ENCODE results near the gene WNT7A. TPM values are rescaled to one million over a fixed set of nuclear protein-coding genes. Genes with fewer than 3 reads are reported as not detected.

The WNT7A gene
- total RNA-seq, 1 experiment from 2014 or later: 0.34 TPM

DNA sequence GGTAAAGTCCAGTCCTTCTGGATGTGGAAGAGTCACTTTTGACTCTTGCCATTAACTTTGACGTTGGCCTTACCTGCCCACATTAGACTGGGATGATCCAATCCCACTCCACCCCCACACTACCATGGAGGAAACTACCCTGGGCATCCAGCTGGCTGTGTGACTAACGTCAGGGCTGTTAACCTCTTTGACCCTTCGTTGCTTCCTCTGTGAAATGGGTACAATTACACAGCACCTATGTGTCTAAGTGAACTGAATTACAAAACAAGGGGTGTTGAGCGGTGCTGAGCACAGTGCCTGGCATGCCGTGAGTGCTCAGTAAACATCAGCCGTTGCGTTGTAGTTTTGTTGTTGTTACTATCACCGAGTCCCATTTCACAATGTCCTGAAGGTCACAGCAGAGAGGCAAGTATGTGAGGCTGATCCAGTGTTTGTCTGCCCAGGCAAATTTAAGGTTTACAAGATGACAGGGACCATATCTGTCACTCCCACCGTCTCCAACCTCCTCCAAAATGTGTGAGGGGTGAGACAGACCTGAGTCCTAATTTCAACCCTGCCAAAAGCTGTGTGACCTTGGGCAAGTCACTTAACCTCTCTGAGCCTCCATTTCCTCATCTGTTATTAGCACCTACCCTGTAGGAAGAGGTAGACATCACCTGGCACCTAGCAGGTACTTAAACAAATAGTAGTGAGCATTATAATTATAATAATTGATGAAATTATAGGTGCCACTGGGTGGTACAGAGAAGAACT, 20.9 kb downstream of the WNT7A start:
- ChIA-PET RAD21 (ENCODE audit: low non-redundant PET in 1 of 2, low total read pairs in 2 of 2, uncharacterized antibody in 2 of 2, unreplicated experiment in 2 of 2) (no interaction called here), POLR2A (no interaction called here), CTCF (no interaction called here)
- Histone ChIP-seq H2AFZ (ENCODE audit: low read depth, low read length, poor library complexity, severe bottlenecking) (no peak overlapping the region), H3K9me2 (ENCODE audit: insufficient read depth) (no peaks in the 10 kb centered on the region), H3K9ac (ENCODE audit: low read length) (no peak overlapping the region), H3K27me3 (ENCODE audit: insufficient read depth, low read length) (no peaks in the 10 kb centered on the region), H3K4me1 (ENCODE audit: control insufficient read depth in 1 of 2, insufficient read depth in 2 of 2, low read length in 2 of 2) (peaks cover 6 to 53% of the 10 kb centered on the region in 2 experiments), H3K9me3 (ENCODE audit: control insufficient read depth in 1 of 2, insufficient read depth in 1 of 2, low read depth in 1 of 2, low read length in 2 of 2) (no peaks in the 10 kb centered on the region), H3K4me2 (ENCODE audit: low read length) (no peak overlapping the region), H3K36me3 (ENCODE audit: control insufficient read depth in 1 of 2, insufficient read depth in 2 of 2, low read length in 2 of 2) (no peaks in the 10 kb centered on the region), H3K27ac (ENCODE audit: low read depth, low read length) (no peak overlapping the region), H3K4me3 (replicated peaks in 1 of 2; ENCODE audit: low read depth in 1 of 2, low read length in 2 of 2) (no peak overlapping the region), H4K20me1 (ENCODE audit: insufficient read depth) (no peaks in the 10 kb centered on the region), H3K79me2 (ENCODE audit: insufficient read depth, low read length) (no peaks in the 10 kb centered on the region)
- BruUV-seq (replicated peaks): no TSS peak
- intact Hi-C loops (cut with micrococcal nuclease): no loop called here
- no peak for ATAC-seq
- TF ChIP-seq RAD21 (IDR thresholded peaks at IDR 0.05; ENCODE audit: low read depth) (no peak), POLR2AphosphoS5 (IDR thresholded peaks at IDR 0.05; ENCODE audit: low read depth, low read length) (no peak), YY1 (IDR thresholded peaks at IDR 0.05; ENCODE audit: extremely low read depth, insufficient replicate concordance, low read depth, low read length) (no peak), REST (IDR thresholded peaks at IDR 0.05; ENCODE audit: low read depth) (no peak), MAX (IDR thresholded peaks at IDR 0.05) (no peak), SIN3A (IDR thresholded peaks at IDR 0.05; ENCODE audit: low read depth) (no peak), POLR2A (IDR thresholded peaks at IDR 0.05; ENCODE audit: borderline replicate concordance, extremely low read depth, insufficient read depth, insufficient read length) (no peak), EZH2 (IDR thresholded peaks at IDR 0.05) (no peak), SP1 (IDR thresholded peaks at IDR 0.05; ENCODE audit: low read depth) (no peak), ELF1 (IDR thresholded peaks at IDR 0.05; ENCODE audit: borderline replicate concordance, low read depth) (no peak), ZNF274 (IDR thresholded peaks at IDR 0.05; ENCODE audit: low read depth, low read length) (no peak), CEBPB (IDR thresholded peaks at IDR 0.05; ENCODE audit: low read depth) (no peak), ZFX (IDR thresholded peaks at IDR 0.05) (no peak)
- TF ChIP-seq, protein P1, sequence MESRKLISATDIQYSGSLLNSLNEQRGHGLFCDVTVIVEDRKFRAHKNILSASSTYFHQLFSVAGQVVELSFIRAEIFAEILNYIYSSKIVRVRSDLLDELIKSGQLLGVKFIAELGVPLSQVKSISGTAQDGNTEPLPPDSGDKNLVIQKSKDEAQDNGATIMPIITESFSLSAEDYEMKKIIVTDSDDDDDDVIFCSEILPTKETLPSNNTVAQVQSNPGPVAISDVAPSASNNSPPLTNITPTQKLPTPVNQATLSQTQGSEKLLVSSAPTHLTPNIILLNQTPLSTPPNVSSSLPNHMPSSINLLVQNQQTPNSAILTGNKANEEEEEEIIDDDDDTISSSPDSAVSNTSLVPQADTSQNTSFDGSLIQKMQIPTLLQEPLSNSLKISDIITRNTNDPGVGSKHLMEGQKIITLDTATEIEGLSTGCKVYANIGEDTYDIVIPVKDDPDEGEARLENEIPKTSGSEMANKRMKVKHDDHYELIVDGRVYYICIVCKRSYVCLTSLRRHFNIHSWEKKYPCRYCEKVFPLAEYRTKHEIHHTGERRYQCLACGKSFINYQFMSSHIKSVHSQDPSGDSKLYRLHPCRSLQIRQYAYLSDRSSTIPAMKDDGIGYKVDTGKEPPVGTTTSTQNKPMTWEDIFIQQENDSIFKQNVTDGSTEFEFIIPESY (IDR thresholded peaks at IDR 0.05; ENCODE audit: extremely low read depth, insufficient replicate concordance, low read length): no peak
- TF ChIP-seq, protein P2, sequence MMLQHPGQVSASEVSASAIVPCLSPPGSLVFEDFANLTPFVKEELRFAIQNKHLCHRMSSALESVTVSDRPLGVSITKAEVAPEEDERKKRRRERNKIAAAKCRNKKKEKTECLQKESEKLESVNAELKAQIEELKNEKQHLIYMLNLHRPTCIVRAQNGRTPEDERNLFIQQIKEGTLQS (IDR thresholded peaks at IDR 0.05): no peak
- TF ChIP-seq, protein P3, sequence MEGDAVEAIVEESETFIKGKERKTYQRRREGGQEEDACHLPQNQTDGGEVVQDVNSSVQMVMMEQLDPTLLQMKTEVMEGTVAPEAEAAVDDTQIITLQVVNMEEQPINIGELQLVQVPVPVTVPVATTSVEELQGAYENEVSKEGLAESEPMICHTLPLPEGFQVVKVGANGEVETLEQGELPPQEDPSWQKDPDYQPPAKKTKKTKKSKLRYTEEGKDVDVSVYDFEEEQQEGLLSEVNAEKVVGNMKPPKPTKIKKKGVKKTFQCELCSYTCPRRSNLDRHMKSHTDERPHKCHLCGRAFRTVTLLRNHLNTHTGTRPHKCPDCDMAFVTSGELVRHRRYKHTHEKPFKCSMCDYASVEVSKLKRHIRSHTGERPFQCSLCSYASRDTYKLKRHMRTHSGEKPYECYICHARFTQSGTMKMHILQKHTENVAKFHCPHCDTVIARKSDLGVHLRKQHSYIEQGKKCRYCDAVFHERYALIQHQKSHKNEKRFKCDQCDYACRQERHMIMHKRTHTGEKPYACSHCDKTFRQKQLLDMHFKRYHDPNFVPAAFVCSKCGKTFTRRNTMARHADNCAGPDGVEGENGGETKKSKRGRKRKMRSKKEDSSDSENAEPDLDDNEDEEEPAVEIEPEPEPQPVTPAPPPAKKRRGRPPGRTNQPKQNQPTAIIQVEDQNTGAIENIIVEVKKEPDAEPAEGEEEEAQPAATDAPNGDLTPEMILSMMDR (IDR thresholded peaks at IDR 0.05 in 2 of 3, conservative IDR thresholded peaks at IDR 0.05 in 1 of 3; ENCODE audit: borderline replicate concordance in 1 of 3, insufficient read depth in 1 of 3, low read depth in 2 of 3, low read length in 2 of 3): no peak
- DNase-seq (ENCODE audit: low read depth, low spot score): no peak
